IPS-18c (cell line): ENCODE results near the gene DYNC2LI1.
A peak's percentile ranks its signal among the peaks of the same experiment; 100 is the strongest.

Source experiments
- H3K4me3 ChIP-seq: 2 replicates; pipeline ENCODE4 v1.7.0; 2013; ENCODE audit warnings: low read depth, mild to moderate bottlenecking, low read length, moderate library complexity; ENCODE audit not compliant: insufficient read depth
- H3K9me3 ChIP-seq: one replicate; pipeline ENCODE4 v1.6.1; 2013; ENCODE audit warnings: mild to moderate bottlenecking, low read length, moderate library complexity; ENCODE audit not compliant: control insufficient read depth, insufficient read depth

DYNC2LI1 gene

DNA sequence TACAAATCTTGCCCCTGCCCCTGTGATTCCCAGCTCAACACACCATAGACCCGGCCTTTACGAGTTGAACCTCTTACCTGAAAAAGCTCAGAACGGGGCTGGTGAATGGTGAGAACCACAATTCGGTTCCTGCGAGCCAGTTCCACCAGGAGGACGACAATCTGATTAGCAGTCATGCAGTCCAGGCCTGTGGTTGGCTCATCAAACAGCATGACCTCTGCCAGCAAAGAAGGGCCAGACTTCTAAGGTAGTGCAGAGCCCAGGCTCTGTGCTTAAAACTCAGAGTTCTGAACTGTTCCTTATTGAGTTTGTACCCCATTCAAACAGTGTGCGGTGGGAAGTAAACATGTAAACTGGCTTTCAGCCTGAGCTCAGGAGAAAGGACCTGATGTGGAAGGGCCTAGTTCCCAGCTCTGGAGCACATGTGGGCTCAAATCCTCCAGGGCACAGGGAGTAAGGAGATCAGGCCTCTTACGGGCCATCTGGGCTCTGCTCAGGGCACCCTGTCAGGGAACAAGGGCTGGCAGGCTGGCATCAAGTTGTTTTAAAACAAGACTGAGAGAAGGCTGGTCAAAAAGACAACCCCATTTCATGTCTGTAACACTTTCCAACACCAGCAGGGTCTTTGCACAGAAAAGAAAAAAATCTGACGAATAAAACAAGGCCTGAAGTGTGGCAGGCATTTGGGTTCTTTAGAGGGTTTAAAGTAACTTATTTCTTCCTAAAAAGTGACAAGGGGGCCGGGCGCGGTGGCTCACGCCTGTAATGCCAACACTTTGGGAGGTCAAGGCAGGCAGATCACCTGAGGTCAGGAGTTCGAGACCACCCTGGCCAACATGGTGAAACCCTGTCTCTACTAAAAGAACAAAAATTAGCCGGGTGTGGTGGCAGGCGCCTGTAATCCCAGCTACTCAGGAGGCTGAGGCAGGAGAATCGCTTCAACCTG is 52.7 kb downstream of the DYNC2LI1 start:
- H3K9me3 ChIP-seq: no peaks in the 10 kb centered on the region
- no peak overlapping the region for H3K4me3 ChIP-seq

DNA sequence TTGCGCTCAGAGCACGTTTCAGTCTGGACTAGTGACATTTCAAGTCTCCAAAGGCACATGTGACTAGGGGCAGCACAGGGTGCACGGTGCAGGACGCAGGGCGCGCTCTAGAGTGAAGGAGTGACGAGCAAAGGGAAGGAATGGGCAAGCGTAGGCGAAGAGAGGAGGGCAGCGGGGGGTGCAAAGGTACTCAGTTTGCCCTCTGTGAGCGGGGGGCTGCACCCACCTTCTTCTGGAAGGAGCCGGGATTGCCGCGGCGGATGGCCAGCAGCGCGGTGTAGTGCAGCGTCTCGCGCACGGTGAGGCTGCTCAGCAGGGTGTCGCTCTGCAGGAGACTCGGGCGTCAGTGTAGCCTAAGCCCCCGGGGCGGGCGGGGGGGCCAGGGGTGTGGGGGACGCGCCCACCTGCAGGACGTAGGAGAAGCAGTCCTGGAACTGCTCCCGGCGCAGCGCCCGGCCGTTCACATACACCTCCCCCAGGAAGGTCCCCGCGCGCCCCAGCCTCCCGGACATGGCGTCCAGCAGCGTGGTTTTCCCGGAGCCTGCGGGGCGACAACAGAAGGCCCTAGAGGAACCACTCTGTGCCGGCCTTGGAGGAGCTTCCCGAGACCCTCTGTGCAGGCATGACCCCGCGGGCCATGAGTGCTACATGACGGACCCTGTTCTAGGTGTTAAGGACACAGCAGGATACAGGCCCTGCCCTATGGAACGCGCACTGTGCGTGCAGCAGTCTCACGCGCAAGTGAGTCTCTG is 57.9 kb downstream of the DYNC2LI1 start:
- Histone ChIP-seq H3K9me3 (no peaks in the 10 kb centered on the region), H3K4me3 (peak overlapping the region; percentile 52)

GRCh38 chr2:43832457-43832856 is 58.6 kb downstream of the DYNC2LI1 start:
- Histone ChIP-seq H3K9me3 (no peaks in the 10 kb centered on the region), H3K4me3 (peak overlapping the region; percentile 52; the same call in 1 of the 2 replicates)

DNA sequence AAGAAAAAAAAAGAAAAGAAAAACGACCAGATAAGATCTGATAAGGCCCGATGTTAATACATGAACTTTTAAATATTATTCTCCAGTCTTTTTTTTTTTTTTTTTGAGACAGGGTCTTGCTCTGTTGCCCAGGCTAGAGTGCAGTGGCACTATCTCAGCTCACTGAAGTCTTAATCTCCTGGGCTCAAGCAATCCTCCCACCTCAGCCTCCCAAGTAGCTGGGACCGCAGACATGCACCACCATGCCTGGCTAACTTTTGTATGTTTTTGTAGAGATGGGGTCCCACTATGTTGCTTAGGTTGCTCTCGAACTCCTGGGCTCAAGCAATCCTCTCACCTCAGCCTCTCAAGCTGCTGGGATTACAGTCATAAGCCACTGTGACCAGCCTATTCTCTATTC is 63.2 kb downstream of the DYNC2LI1 start:
- no peak overlapping the region for H3K4me3 ChIP-seq
- H3K9me3 ChIP-seq: no peaks in the 10 kb centered on the region

- H3K4me3 ChIP-seq: no peak overlapping the region
- H3K9me3 ChIP-seq: no peaks in the 10 kb centered on the region
Observed at GRCh38 chr2:43837831-43838559, 64.2 kb downstream of the DYNC2LI1 start.

DNA sequence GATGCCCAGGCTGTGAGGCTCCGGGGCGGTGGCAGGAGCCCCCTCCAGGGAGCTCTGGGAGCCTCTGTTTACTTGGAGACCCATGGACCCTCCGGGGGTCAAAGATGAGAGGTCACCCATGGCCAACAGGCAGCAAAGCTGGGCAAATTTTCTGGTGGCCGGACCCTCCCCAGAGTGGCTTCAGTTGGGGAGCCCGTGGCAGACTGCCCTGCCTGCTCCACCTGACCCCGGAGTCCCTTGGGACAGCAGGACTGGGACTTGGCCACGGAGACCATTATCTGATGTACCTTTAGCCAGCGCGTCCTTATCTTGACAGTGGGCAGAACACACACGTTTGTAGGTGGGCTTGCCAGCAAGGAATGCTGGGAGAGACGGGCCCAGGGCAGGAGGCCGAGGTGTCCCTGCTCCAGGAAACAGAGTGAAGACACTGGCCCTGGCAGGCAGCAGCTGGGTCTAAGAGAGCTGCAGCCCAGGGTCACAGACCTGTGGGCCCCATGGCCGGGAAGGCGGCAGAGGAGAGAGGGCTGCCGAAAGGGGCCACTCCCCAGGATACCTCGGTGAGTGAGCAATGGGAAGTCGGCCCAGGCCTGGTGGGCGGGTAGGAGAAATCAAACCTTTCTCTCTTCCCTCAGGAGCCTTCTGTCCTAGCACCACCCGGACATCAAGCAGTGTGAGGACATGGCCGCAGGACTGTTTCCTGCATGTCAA is 64.9 kb downstream of the DYNC2LI1 start, which contains the start of the genes ABCG5 and ABCG8:
Gene ABCG5 (minus strand): TSS at position 280 of the 708 bp plus-strand sequence. CDS start 160 bp downstream, at position 120.
Gene ABCG8 (plus strand): TSS at position 412 of the 708 bp plus-strand sequence. CDS start 83 bp downstream, at position 495.
- no peak within 1 kb of the TSS for H3K4me3 ChIP-seq
- no peaks in the 10 kb centered on the region for H3K9me3 ChIP-seq

GRCh38 chr2:43839776-43840564 is 66.1 kb downstream of the DYNC2LI1 start:
- Histone ChIP-seq H3K4me3 (no peak overlapping the region), H3K9me3 (no peaks in the 10 kb centered on the region)

DNA sequence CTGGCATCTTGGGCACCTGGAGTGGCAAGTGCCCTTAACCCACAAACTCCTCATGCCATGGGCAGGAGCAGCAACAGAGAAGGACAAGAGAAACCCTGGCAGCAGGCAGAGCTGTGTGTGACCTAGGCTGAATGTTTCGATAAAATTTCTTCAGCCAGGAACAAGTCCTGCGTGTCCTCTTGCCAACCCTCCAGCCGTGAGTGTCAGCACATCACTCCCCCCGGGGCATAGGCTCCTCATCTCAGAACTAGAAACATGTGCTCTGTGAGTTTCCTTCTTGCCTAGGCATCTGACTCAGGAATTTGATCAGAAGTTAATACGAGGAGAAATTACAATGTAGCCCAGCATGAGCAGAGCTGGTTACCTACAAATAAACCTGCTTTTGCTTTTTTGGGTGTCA is 67.1 kb downstream of the DYNC2LI1 start:
- H3K4me3 ChIP-seq: no peak overlapping the region
- no peaks in the 10 kb centered on the region for H3K9me3 ChIP-seq

DNA sequence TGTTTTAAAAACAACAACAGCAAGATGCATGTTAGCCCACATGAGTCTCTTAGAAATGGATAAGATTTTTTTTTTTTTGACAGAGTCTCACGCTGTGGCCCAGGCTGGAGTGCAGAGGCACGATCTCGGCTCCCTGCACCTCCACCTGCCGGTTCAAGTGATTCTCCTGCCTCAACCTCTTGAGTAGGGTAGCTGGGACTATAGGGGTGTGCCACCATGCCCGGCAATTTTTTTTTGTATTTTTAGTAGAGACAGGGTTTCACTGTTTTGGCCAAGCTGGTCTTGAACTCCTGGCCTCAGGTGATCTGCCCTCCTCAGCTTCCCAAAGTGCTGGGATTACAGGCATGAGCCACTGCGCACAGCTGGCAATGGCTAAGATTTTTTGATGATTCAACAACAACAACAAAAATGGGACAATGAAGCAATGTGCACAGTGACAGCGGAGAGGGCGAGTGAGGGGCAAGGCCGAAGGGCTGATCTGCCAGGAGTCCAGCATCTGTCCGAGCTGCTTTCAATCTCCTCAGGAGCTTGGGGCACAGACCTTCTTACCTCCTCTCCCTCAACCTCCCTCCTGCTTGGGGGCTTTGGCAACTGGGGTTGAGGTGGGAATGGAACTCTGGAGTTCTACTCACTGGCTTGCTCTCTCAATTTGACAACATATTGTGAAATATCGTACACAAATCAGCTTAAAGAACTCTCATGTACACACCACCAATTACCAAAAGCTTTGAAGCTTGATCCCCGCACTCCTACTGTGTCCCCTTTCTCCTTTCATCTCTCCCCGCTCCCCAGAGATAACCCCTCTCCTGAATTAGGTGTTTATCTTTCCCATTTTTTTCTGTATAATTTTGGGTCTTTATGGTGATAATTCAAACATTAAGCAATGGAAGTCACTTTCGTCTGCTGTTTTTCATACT is 68.4 kb downstream of the DYNC2LI1 start:
- Histone ChIP-seq H3K9me3 (no peaks in the 10 kb centered on the region), H3K4me3 (no peak overlapping the region)

- H3K9me3 ChIP-seq: no peaks in the 10 kb centered on the region
- no peak overlapping the region for H3K4me3 ChIP-seq
Observed at GRCh38 chr2:43842866-43843226, 69.0 kb downstream of the DYNC2LI1 start.

DNA sequence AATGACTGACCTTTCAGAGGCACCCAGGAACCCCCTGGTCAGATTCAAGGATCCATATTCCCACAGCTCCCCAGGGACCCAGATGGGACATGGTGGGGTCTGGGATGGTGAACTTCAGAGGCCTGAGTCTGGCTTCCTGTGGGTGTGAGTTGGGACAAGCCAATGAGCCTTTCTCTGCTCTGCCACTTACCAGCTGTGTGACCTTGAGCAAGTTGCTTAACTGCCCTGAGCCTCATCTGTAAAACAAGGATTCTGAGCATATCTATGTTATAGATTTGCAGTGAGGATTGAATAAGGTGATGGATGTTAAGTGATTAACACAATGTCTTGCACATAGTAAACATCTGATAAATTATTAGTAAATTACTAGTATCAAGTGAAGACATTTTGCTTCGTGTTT is 71.3 kb downstream of the DYNC2LI1 start:
- no peak overlapping the region for H3K4me3 ChIP-seq
- no peaks in the 10 kb centered on the region for H3K9me3 ChIP-seq

DNA sequence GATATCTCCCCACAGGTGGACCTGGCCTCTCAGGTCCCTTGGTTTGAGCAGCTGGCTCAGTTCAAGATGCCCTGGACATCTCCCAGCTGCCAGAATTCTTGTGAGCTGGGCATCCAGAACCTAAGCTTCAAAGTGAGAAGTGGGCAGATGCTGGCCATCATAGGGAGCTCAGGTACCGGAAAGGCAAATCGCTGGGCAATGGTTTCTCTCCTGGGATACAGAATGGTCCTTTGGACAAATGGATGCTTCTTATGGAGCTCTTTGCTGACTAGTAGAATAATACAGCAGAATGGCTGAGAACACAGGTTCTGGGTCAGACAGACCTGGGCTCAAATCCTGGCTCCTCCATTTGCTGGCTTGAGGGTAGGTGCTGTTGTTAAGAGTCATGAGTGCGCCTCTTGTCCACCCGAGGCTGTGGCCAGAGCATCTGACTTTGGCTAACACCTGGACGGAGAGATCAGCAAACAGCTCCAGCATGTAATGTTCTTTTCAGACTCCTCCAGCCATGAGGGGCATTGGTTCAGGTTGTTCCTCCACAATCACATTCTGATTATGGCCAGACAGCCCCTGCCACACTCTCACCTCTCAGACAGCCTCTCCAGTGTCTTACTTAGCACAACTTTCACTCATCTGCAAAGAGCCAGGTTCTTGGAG is 72.4 kb downstream of the DYNC2LI1 start:
- no peak overlapping the region for H3K4me3 ChIP-seq
- H3K9me3 ChIP-seq: no peaks in the 10 kb centered on the region

- no peaks in the 10 kb centered on the region for H3K9me3 ChIP-seq
- H3K4me3 ChIP-seq: no peak overlapping the region
Observed at GRCh38 chr2:43848214-43848613, 74.4 kb downstream of the DYNC2LI1 start.

GRCh38 chr2:43851011-43851980 is 77.5 kb downstream of the DYNC2LI1 start:
- Histone ChIP-seq H3K9me3 (no peaks in the 10 kb centered on the region), H3K4me3 (no peak overlapping the region)
